ENCODE data around the gene NR1D1. TPM values are rescaled to one million over a fixed set of nuclear protein-coding genes. Genes with fewer than 3 reads are reported as not detected.

Gene NR1D1
- total RNA-seq, 3 donors from 2014 or later: 8.8 to 10.5 (median 9.2) TPM

DNA sequence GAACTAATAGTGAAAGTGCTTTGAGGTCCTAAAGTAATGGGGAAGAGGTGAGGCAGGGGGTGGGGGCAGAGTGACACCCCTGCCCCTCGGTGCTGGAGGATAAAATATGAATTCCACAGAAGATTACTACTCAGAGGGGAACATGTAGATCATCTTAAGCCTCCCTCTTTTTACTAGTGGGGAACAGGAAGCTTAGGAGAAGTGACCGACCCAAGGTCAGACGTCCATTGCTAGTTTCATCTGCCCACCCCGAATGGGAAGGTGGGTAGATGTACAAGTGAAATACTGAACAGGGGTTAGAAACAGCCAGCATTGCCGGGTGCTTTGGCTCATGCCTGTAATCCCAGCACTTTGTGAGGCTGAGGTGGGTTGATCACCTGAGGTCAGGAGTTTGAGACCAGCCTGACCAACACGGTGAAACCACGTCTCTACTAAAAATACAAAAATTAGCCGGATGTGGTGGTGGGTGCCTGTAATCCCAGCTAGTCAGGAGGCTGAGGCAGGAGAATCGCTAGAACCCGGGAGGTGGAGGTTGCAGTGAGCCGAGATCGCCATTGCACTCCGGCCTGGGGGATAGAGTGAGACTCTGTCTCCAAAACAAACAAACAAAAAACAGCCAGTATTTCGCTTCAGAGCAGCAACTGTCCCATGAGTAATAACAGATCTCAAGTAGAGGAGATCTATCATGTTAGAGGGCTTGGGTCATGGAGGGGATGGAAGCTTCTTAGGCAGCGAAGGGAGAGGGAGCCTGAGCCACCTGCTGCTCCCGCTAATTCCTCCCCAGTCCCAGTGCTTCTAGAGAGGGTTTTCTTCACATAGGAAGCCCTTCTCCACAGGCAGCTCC, 1.2 kb upstream of the NR1D1 start:
- no peaks in the 10 kb centered on the region for H3K27me3 ChIP-seq
- intact Hi-C loops (cut with DNase I; ENCODE audit: low total_unique reads): no loop called here
- TF ChIP-seq POLR2A (IDR thresholded peaks at IDR 0.05) (no peak), POLR2AphosphoS5 (IDR thresholded peaks at IDR 0.05) (no peak)
- TF ChIP-seq, protein P1, sequence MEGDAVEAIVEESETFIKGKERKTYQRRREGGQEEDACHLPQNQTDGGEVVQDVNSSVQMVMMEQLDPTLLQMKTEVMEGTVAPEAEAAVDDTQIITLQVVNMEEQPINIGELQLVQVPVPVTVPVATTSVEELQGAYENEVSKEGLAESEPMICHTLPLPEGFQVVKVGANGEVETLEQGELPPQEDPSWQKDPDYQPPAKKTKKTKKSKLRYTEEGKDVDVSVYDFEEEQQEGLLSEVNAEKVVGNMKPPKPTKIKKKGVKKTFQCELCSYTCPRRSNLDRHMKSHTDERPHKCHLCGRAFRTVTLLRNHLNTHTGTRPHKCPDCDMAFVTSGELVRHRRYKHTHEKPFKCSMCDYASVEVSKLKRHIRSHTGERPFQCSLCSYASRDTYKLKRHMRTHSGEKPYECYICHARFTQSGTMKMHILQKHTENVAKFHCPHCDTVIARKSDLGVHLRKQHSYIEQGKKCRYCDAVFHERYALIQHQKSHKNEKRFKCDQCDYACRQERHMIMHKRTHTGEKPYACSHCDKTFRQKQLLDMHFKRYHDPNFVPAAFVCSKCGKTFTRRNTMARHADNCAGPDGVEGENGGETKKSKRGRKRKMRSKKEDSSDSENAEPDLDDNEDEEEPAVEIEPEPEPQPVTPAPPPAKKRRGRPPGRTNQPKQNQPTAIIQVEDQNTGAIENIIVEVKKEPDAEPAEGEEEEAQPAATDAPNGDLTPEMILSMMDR (IDR thresholded peaks at IDR 0.05): no peak
- no peaks in the 10 kb centered on the region for H3K9me3 ChIP-seq
- H3K4me3 ChIP-seq: peak overlapping the region; percentile 64 to 84 (median 80)
- peaks cover 27 to 45% of the 10 kb centered on the region in 2 donors for H3K4me1 ChIP-seq
- H3K27ac ChIP-seq: peak overlapping the region; percentile 95 to 99
- no peak for DNase-seq (ENCODE audit: low spot score in 2 of 2)
- no peaks in the 10 kb centered on the region for H3K36me3 ChIP-seq

- intact Hi-C loops (cut with DNase I; ENCODE audit: low total_unique reads): no loop called here
- peak overlapping the region; percentile 95 to 99 for H3K27ac ChIP-seq
- no peaks in the 10 kb centered on the region for H3K27me3 ChIP-seq
- TF ChIP-seq POLR2A (IDR thresholded peaks at IDR 0.05) (no peak), POLR2AphosphoS5 (IDR thresholded peaks at IDR 0.05) (peak; percentile 27 to 87 (median 83))
- TF ChIP-seq, protein P1 (IDR thresholded peaks at IDR 0.05): peak in 1 of 3 donors; percentile 4
- H3K4me3 ChIP-seq: peak overlapping the region; percentile 64 to 84 (median 80)
- no peaks in the 10 kb centered on the region for H3K9me3 ChIP-seq
- H3K36me3 ChIP-seq: no peaks in the 10 kb centered on the region
- peaks cover 27 to 48% of the 10 kb centered on the region in 2 donors for H3K4me1 ChIP-seq
- DNase-seq (ENCODE audit: low spot score in 2 of 2): peak; percentile 99
Observed at GRCh38 chr17:40100669-40101366, 429 bp upstream of the NR1D1 start.

GRCh38 chr17:40099619-40100418, 570 bp downstream of the NR1D1 start:
- Histone ChIP-seq H3K9me3 (no peaks in the 10 kb centered on the region), H3K4me1 (peaks cover 30 to 47% of the 10 kb centered on the region in 2 donors), H3K27me3 (no peaks in the 10 kb centered on the region), H3K27ac (peak overlapping the region; percentile 95 to 99), H3K36me3 (no peaks in the 10 kb centered on the region), H3K4me3 (peak overlapping the region; percentile 64 to 84 (median 80))
- intact Hi-C loops (cut with DNase I; ENCODE audit: low total_unique reads): no loop called here
- TF ChIP-seq POLR2AphosphoS5 (IDR thresholded peaks at IDR 0.05): no peak
- TF ChIP-seq POLR2A (IDR thresholded peaks at IDR 0.05): no peak
- TF ChIP-seq, protein P1 (IDR thresholded peaks at IDR 0.05): no peak
- peak in 1 of 2 donors; percentile 43 for DNase-seq (ENCODE audit: low spot score in 2 of 2)

- intact Hi-C loops (cut with DNase I; ENCODE audit: low total_unique reads): no loop called here
Observed at GRCh38 chr17:40098846-40099618, 1.4 kb downstream of the NR1D1 start.

More at GRCh38 chr17:40098846-40099618, 1.4 kb downstream of the NR1D1 start:
- Histone ChIP-seq H3K27me3 (no peaks in the 10 kb centered on the region), H3K36me3 (no peaks in the 10 kb centered on the region), H3K9me3 (no peaks in the 10 kb centered on the region), H3K4me3 (peak overlapping the region; percentile 64 to 84 (median 80)), H3K4me1 (peaks cover 30 to 42% of the 10 kb centered on the region in 2 donors), H3K27ac (peak overlapping the region; percentile 95 to 99)
- TF ChIP-seq POLR2AphosphoS5 (IDR thresholded peaks at IDR 0.05): peak; percentile 94 to 98 (median 96)
- TF ChIP-seq, protein P1 (IDR thresholded peaks at IDR 0.05): peak in 1 of 3 donors; percentile 14
- TF ChIP-seq POLR2A (IDR thresholded peaks at IDR 0.05): peak; percentile 89
- peak; percentile 100 for DNase-seq (ENCODE audit: low spot score in 2 of 2)
